Kidney epithelial cell (primary cell): ENCODE results near the gene CIT. TPM values are rescaled to one million over a fixed set of nuclear protein-coding genes. Genes with fewer than 3 reads are reported as not detected.

Experiments
- DNase-seq: peaks from one replicate; pipeline ENCODE4 v3.0.0-alpha.2; 2010; ENCODE audit warnings: low read depth
- H3K27me3 ChIP-seq: 2 replicates; pipeline ENCODE4 v1.6.0; 2011; ENCODE audit warnings: low read length; ENCODE audit not compliant: control insufficient read depth, insufficient read depth
- H3K36me3 ChIP-seq: 2 replicates; pipeline ENCODE4 v1.5.1; 2011; ENCODE audit warnings: low read length; ENCODE audit not compliant: control insufficient read depth, insufficient read depth
- H3K4me3 ChIP-seq: 2 replicates; pipeline ENCODE4 v1.5.1; 2011; ENCODE audit warnings: low read depth, mild to moderate bottlenecking, control low read depth, low read length
- total RNA-seq: library from RNA; depleted of rRNA; stranded (reverse); fragments of >200 nt; gene quantifications from 2 replicates; pipeline ENCODE4 v1.2.3, GENCODE V29; 2015
- TF ChIP-seq, protein P1 (sequence below): IDR thresholded peaks from 2 replicates; pipeline ENCODE4 v1.5.1; 2011; ENCODE audit warnings: mild to moderate bottlenecking, moderate library complexity, low read length, control low read depth, inconsistent platforms; ENCODE audit not compliant: insufficient read depth, poor library complexity, severe bottlenecking

Gene CIT
- total RNA-seq, 1 donor from 2014 or later, result 4.3 TPM

GRCh38 chr12:119762619-119763018 lies 114.5 kb downstream of the CIT start:
- Histone ChIP-seq H3K4me3 (no peak overlapping the region), H3K27me3 (no peaks in the 10 kb centered on the region), H3K36me3 (no peaks in the 10 kb centered on the region)
- no peak for DNase-seq
- TF ChIP-seq, protein P1, sequence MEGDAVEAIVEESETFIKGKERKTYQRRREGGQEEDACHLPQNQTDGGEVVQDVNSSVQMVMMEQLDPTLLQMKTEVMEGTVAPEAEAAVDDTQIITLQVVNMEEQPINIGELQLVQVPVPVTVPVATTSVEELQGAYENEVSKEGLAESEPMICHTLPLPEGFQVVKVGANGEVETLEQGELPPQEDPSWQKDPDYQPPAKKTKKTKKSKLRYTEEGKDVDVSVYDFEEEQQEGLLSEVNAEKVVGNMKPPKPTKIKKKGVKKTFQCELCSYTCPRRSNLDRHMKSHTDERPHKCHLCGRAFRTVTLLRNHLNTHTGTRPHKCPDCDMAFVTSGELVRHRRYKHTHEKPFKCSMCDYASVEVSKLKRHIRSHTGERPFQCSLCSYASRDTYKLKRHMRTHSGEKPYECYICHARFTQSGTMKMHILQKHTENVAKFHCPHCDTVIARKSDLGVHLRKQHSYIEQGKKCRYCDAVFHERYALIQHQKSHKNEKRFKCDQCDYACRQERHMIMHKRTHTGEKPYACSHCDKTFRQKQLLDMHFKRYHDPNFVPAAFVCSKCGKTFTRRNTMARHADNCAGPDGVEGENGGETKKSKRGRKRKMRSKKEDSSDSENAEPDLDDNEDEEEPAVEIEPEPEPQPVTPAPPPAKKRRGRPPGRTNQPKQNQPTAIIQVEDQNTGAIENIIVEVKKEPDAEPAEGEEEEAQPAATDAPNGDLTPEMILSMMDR, result no peak

DNA sequence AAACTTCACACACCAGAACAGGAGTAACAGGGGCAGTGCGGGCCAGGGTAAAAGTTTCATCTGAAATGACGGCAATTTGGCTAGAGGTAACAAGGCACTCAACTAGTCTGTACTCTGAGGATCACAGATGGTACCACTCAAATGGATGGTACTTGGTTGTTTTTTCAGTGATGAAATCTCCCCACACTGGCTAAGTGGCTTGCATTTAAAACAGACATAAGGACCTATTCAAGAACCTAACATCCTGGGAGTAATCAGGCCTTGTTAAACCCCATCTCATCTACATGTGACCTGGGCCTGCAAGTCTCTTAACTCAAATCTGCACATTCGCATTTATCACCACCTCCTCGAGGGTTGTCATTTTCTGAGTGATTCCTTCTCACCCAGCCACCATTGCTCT lies 118.4 kb downstream of the CIT start:
- H3K36me3 ChIP-seq, result no peaks in the 10 kb centered on the region
- H3K27me3 ChIP-seq, result no peaks in the 10 kb centered on the region
- TF ChIP-seq, protein P1, result no peak
- no peak overlapping the region for H3K4me3 ChIP-seq
- DNase-seq, result no peak

GRCh38 chr12:119758234-119758633 lies 118.9 kb downstream of the CIT start:
- DNase-seq, result no peak
- H3K27me3 ChIP-seq, result no peaks in the 10 kb centered on the region
- H3K36me3 ChIP-seq, result no peaks in the 10 kb centered on the region
- no peak overlapping the region for H3K4me3 ChIP-seq
- TF ChIP-seq, protein P1, result no peak

DNA sequence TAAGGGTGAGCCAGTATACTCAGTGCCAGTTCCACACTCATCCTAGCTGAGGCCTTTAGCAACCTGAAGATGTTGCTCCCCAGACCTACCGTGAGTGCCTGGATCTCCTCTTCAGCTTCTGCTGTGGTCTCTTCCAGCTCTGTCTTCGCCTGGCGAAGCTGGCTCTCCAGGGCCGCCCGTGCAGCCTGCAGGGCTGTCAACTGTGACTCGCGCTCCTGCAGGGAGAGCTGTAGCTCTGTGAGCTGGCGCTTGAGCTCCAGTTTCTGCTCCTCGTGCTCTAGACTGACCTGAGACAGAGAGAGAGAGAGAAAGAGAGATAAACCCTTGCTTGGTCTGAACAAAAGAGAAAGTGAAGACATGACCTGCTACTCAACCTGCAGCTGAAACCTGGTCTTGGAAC lies 125.2 kb downstream of the CIT start:
- Histone ChIP-seq H3K36me3 (peaks cover 1% of the 10 kb centered on the region), H3K4me3 (no peak overlapping the region), H3K27me3 (no peaks in the 10 kb centered on the region)
- DNase-seq, result no peak
- TF ChIP-seq, protein P1, result no peak

GRCh38 chr12:119749666-119750065 lies 127.5 kb downstream of the CIT start:
- Histone ChIP-seq H3K27me3 (no peaks in the 10 kb centered on the region), H3K36me3 (peaks cover 1% of the 10 kb centered on the region), H3K4me3 (no peak overlapping the region)
- TF ChIP-seq, protein P1, result no peak
- no peak for DNase-seq

DNA sequence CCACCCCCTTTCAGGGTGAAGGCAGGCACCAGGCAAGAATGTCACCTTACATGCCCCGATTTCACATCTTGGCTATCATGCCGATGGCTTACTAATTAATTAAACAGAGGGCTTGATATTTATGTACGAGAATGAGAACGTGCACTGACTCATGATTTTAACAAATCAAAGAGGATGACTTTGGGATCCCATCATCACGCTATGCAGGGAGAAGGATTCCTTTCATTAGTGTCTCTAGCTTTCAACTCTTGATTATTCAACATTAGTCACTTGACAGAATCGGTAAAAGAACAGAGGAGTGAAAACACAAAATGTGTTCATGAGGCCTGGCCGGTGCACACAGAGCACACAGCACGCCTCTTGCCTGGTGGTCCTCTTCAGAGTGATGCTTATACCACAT lies 128.6 kb downstream of the CIT start:
- Histone ChIP-seq H3K36me3 (peaks cover 1% of the 10 kb centered on the region), H3K4me3 (no peak overlapping the region), H3K27me3 (no peaks in the 10 kb centered on the region)
- DNase-seq, result no peak
- TF ChIP-seq, protein P1, result no peak
